ENCODE results near the gene GRIA3.

DNA sequence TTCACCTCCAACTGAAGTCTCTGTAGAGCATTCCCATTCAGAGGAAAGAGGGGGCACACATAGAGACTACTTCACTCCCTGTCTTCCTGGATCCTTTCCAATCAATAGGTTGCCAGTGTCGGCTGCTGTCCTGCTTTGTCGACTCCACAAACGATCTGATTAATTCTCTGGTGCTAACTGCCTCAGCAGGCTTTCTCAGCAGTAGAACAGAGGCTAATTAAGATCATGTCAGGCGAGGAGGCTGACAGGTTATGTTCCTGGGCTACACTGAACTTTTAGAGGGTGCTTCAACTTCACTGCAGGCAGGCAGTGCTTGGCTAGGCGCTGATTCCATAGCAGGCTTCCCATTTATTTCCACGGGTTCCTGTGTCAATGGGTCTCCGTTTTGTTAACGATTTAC is 79.2 kb downstream of the GRIA3 start:
- TF ChIP-seq POLR2A (IDR thresholded peaks at IDR 0.05; ENCODE audit: low read length) (no peak), GATA1 (IDR thresholded peaks at IDR 0.05; ENCODE audit: low read depth, low read length) (no peak)
